GM12892 (cell line): Measurements from ENCODE around the gene PORCN.

Source experiments
- POLR2A ChIP-seq: IDR thresholded peaks from 2 replicates; pipeline ENCODE4 v1.6.1; 2011; ENCODE audit warnings: low read depth, low read length, control low read depth
- POLR2AphosphoS5 ChIP-seq: IDR thresholded peaks from 2 replicates; pipeline ENCODE4 v1.6.1; 2011; ENCODE audit warnings: low read depth, low read length, control low read depth
- TAF1 ChIP-seq: IDR thresholded peaks from 2 replicates; pipeline ENCODE4 v1.6.1; 2011; ENCODE audit warnings: low read depth, mild to moderate bottlenecking, control low read depth, low read length, borderline replicate concordance

DNA sequence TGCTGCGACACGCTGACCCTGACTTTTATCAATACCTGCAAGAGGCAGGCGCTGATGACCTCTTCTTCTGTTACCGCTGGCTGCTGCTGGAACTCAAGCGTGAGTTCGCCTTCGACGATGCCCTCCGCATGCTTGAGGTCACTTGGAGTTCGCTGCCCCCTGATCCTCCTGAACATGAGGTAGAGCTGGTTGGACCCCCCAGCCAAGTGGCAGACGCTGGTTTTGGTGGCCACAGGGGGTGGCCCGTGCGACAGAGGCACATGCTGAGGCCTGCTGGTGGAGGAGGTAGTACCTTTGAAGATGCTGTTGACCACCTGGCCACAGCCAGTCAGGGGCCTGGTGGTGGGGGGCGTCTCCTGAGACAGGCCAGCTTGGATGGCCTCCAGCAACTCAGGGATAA is 51.3 kb downstream of the PORCN start:
- TF ChIP-seq POLR2A (no peak), POLR2AphosphoS5 (no peak), TAF1 (no peak)
